Stimulated activated CD8-positive, alpha-beta memory T cell treated with anti-CD3 and anti-CD28 coated beads, Interleukin-15, amount 100 ng/mL, for 1 hour (primary cell): Measurements from ENCODE around the gene SDK2.

Experiments
- DNase-seq: peaks from one replicate; pipeline ENCODE4 v3.0.0-alpha.2; 2020; ENCODE audit warnings: low read depth

The SDK2 gene

GRCh38 chr17:73634629-73635028 is 9.6 kb downstream of the SDK2 start:
- no peak for DNase-seq

- no peak for DNase-seq
These were observed 10.5 kb downstream of the SDK2 start for GRCh38 chr17:73633736-73634135.

GRCh38 chr17:73632513-73632912 is 11.7 kb downstream of the SDK2 start:
- DNase-seq, result no peak

- DNase-seq, result no peak
These were observed 13.2 kb downstream of the SDK2 start for GRCh38 chr17:73630965-73631595.

GRCh38 chr17:73630531-73630930 is 13.7 kb downstream of the SDK2 start:
- DNase-seq, result no peak

GRCh38 chr17:73628642-73629552 is 15.3 kb downstream of the SDK2 start:
- DNase-seq, result no peak

- no peak for DNase-seq
These were observed 18.1 kb downstream of the SDK2 start for GRCh38 chr17:73625991-73626673.

GRCh38 chr17:73625006-73625405 is 19.2 kb downstream of the SDK2 start:
- no peak for DNase-seq

- DNase-seq, result no peak
These were observed 19.7 kb downstream of the SDK2 start for GRCh38 chr17:73624496-73624988.

- DNase-seq, result no peak
These were observed 20.4 kb downstream of the SDK2 start for GRCh38 chr17:73623818-73624217.

- no peak for DNase-seq
These were observed 21.0 kb downstream of the SDK2 start for GRCh38 chr17:73623247-73623646.

GRCh38 chr17:73622381-73622780 is 21.9 kb downstream of the SDK2 start:
- no peak for DNase-seq

GRCh38 chr17:73621685-73622084 is 22.6 kb downstream of the SDK2 start:
- no peak for DNase-seq

GRCh38 chr17:73620414-73620813 is 23.8 kb downstream of the SDK2 start:
- DNase-seq, result no peak

GRCh38 chr17:73617501-73617900 is 26.7 kb downstream of the SDK2 start:
- no peak for DNase-seq

- DNase-seq, result no peak
These were observed 27.3 kb downstream of the SDK2 start for GRCh38 chr17:73616873-73617404.

GRCh38 chr17:73616120-73616872 is 27.9 kb downstream of the SDK2 start:
- no peak for DNase-seq

GRCh38 chr17:73614256-73614655 is 30.0 kb downstream of the SDK2 start:
- no peak for DNase-seq

- DNase-seq, result no peak
These were observed 30.7 kb downstream of the SDK2 start for GRCh38 chr17:73613271-73614233.

GRCh38 chr17:73612031-73612472 is 32.2 kb downstream of the SDK2 start:
- DNase-seq, result no peak
